ENCODE results near the gene SH3BP5.

Gene SH3BP5

DNA sequence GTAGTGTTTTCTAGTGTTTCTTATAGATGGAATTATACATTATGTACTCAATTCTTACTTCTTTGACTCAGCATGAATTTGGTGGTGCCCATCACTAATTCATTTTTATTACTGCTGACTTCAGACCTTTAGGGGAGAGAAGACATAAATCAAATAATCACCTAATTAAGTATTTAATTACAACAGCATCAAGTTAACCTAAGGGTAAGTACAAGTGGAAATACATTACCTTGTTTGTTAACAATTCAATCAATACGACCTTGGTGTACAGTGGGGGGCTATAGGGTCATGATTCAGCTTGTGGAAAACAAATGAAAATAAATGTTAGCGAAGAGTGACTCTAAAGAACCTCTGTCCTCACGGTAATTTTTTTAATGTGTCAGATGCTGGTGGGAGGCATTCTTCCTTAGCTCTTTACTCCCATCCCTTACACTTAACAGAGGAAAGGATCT lies 126.9 kb downstream of the SH3BP5 start:
- Histone ChIP-seq H3K4me3 (ENCODE audit: control insufficient read depth in 1 of 7, extremely low read depth in 1 of 7, insufficient read depth in 4 of 7, low read depth in 2 of 7, low read length in 6 of 7) (peak overlapping the region in 6 of 7 experiments; percentile 83 to 97 (median 94)), H3K4me1 (ENCODE audit: control extremely low read depth in 1 of 4, control insufficient read depth in 4 of 4, insufficient read depth in 4 of 4, low read length in 3 of 4) (peaks cover 8 to 20% (median 15%) of the 10 kb centered on the region in 4 experiments), H3K27me3 (replicated peaks in 2 of 5; ENCODE audit: control insufficient read depth in 4 of 5, insufficient read depth in 5 of 5, low read length in 4 of 5) (no peaks in the 10 kb centered on the region), H3K9me3 (ENCODE audit: control extremely low read depth in 1 of 5, control insufficient read depth in 4 of 5, insufficient read depth in 2 of 5, low read depth in 1 of 5, low read length in 4 of 5) (no peaks in the 10 kb centered on the region), H3K27ac (ENCODE audit: insufficient read depth in 1 of 2, low read depth in 1 of 2, low read length in 2 of 2, poor library complexity in 1 of 2, severe bottlenecking in 2 of 2) (peak overlapping the region; percentile 43 to 90), H3K36me3 (ENCODE audit: control insufficient read depth in 4 of 4, insufficient read depth in 4 of 4, low read length in 3 of 4) (peaks cover 0 to 3% (median 2%) of the 10 kb centered on the region in 4 experiments)
- no CpG with 5 or more reads among the region's 3 CpGs for WGBS (ENCODE audit: insufficient coverage)
- no peak for DNase-seq
- ChIA-PET CTCF (interaction anchor here (0.6 to 5.4 kb wide), 12 partner anchors 8 to 391 kb away, joined by 3 to 29 read pairs (median 3); no protein-coding TSS in a partner anchor), POLR2A (interaction anchor here (1.0 kb wide), 1 partner anchor 9 kb away, joined by 3 read pairs; no protein-coding TSS in a partner anchor)

All from common myeloid progenitor, CD34-positive (primary cell).